ENCODE measurements around the gene CCDC102B.

DNA sequence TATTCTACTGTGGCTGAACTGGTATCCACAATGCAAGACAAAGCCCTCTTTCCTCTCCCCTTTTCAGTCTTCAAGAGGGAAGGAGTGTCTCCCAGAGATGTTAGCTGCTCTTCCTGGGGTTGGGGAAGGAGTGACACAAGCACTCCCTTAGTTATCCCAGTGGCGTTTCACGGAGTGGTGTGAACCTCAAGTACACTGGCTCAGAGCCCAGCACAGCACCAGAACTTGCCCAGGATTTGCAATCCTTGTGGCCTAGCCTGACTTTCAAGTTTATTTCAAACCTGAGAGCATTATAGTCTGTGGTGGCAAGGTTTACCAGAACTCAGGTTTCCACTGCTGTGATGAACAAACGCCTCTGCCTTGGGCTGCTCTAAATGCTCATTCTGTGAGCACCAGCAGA lies 162.5 kb downstream of the CCDC102B start:
- TF ChIP-seq POLR2A (IDR thresholded peaks at IDR 0.05; ENCODE audit: low read depth, low read length) (no peak), POLR2AphosphoS5 (IDR thresholded peaks at IDR 0.05; ENCODE audit: low read depth, low read length) (no peak), TAF1 (IDR thresholded peaks at IDR 0.05; ENCODE audit: borderline replicate concordance, low read depth, low read length) (no peak)

Data from GM12892 (cell line).